Small intestine (tissue), 7 donors: ENCODE results near the gene RGS12. TPM values are rescaled to one million over a fixed set of nuclear protein-coding genes. Genes with fewer than 3 reads are reported as not detected.
A peak's percentile ranks its signal among the peaks of the same experiment; 100 is the strongest.

ENCODE experiments used
- DNase-seq, 2 donors: peaks; one replicate each; pipeline versions ENCODE4 v3.0.0 to v3.0.0-alpha.2; 2013
- FAIRE-seq: peaks from 2 replicates; lab custom pipeline; 2012; peaks lifted over from hg19 to GRCh38; lab: Jason Lieb, UNC
- H3K27ac ChIP-seq, 3 donors: one replicate each; pipeline ENCODE4 v1.5.1; 2013; ENCODE audit warnings: low read length in 2 of 3, mild to moderate bottlenecking in 2 of 3, control low read depth in 1 of 3, inconsistent platforms in 1 of 3, low read depth in 1 of 3, moderate library complexity in 1 of 3
- H3K27me3 ChIP-seq, 3 donors: one replicate each; pipeline ENCODE4 v1.6.1; 2013; ENCODE audit warnings: low read length in 3 of 3, inconsistent platforms in 1 of 3; ENCODE audit not compliant: control insufficient read depth in 3 of 3, insufficient read depth in 3 of 3
- H3K36me3 ChIP-seq, 3 donors: one replicate each; pipeline ENCODE4 v1.6.1; 2013; ENCODE audit warnings: low read length in 3 of 3, inconsistent platforms in 1 of 3, low read depth in 1 of 3, mild to moderate bottlenecking in 1 of 3, moderate library complexity in 1 of 3; ENCODE audit not compliant: control insufficient read depth in 3 of 3, insufficient read depth in 2 of 3
- H3K4me1 ChIP-seq, 3 donors: one replicate each; pipeline ENCODE4 v1.6.1; 2013; ENCODE audit warnings: low read length in 2 of 3, inconsistent platforms in 1 of 3, low read depth in 1 of 3, mild to moderate bottlenecking in 1 of 3, moderate library complexity in 1 of 3; ENCODE audit not compliant: control insufficient read depth in 3 of 3, insufficient read depth in 2 of 3
- H3K4me3 ChIP-seq, 3 donors: one replicate each; pipeline ENCODE4 v1.5.1; 2013; ENCODE audit warnings: low read length in 3 of 3, control low read depth in 1 of 3, inconsistent platforms in 1 of 3, low read depth in 1 of 3, mild to moderate bottlenecking in 1 of 3, moderate library complexity in 1 of 3
- H3K9me3 ChIP-seq, 2 donors: one replicate each; pipeline ENCODE4 v1.6.1; 2013; ENCODE audit warnings: low read depth in 1 of 2, low read length in 1 of 2; ENCODE audit not compliant: control insufficient read depth in 2 of 2, insufficient read depth in 1 of 2
- WGBS, 3 donors: extraction: QIAGEN DNeasy Blood & Tissue Kit; methylation state at CpG; one replicate each; pipeline ENCODE4 v1.1.7; 2013; 5-methylcytosine and 5-hydroxymethylcytosine counted together
- polyA plus RNA-seq, 4 donors: library from polyadenylated mRNA; stranded (reverse) in 3 of 4; unstranded in 1 of 4; fragments of 200-250 nt in 3 of 4; fragments of 120-200 nt in 1 of 4; gene quantifications; one replicate each; pipeline versions ENCODE4 v1.2.1 to v1.2.3, GENCODE V29; 2013
- donor health status: healthy with polysubstance abuse.
- donor health status: control.
- donor health status: control.
- donor health status: Bipolar disorder and iron deficiency.
- donor health status: healthy.

RGS12 gene
- polyA plus RNA-seq, 4 donors: 6.5 to 28.9 (median 12.6) TPM

DNA sequence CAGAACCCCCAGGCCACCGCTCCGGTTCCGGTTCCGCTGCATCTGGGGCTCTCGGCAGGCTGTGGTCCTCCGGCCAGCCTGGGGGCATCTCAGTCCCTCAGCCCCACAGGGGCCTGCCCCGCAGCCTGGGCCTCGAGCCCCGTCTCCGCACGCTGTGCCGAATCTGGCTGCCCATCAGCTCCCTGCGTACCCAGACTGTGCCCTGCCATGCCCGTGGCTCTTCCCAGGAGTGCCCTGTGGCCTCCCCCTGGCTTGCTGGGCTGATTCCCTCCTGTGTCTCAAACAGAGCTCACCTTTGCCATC lies 44.7 kb upstream of the RGS12 start:
- Histone ChIP-seq H3K36me3 (peaks cover 0 to 20% (median under 1%) of the 10 kb centered on the region in 3 donors), H3K27me3 (no peaks in the 10 kb centered on the region), H3K27ac (no peak overlapping the region), H3K9me3 (no peaks in the 10 kb centered on the region), H3K4me3 (no peak overlapping the region), H3K4me1 (peaks cover 0 to 7% (median 0%) of the 10 kb centered on the region in 3 donors)
- WGBS, 3 donors: 95 to 97% (median 96%) methylated on average over 14 of the region's 14 CpGs
- FAIRE-seq (no peak), DNase-seq (no peak)

DNA sequence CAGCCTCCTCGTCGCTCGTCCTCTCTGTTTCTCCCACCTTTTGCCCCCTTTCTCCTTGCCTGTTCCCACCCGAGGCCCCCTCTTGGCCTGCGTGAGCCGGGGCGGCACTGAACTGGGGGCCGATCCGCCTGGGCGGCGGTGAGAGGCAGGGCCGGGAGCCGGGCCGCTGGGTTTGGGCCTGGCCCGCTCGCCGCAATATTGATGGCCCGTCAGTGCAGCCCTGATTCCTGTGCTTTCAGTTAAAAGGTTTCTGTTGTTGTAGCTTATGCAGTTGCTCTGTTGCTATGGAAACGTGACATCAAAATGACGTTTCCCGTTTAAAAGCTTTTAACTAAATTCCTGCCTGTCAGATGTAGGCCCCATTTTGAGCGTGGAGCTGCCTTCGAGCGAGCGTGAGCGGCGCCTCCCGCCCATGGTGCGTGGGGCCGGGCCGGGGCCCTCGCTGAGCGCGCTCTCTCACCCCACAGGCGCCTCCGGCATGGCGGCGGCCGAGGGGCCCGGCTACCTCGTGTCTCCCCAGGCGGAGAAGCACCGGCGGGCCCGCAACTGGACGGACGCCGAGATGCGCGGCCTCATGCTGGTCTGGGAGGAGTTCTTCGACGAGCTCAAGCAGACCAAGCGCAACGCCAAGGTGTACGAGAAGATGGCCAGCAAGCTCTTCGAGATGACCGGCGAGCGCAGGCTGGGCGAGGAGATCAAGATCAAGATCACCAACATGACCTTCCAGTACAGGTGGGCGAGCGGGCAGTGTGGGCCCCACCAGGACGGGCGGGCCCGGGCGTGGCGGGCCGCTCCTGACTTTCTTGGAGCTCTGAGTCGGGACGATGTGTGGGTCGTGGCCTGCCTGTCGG lies 43.8 kb upstream of the RGS12 start, which contains the start of gene MSANTD1:
MSANTD1 (plus strand) TSS at position 349 of the 851 bp plus-strand sequence; CDS start at position 413, 64 bp downstream.
- Histone ChIP-seq H3K27me3 (no peaks in the 10 kb centered on the region), H3K36me3 (peaks cover 0 to 20% (median 2%) of the 10 kb centered on the region in 3 donors), H3K4me1 (peaks cover 0 to 7% (median 0%) of the 10 kb centered on the region in 3 donors), H3K27ac (no peak within 1 kb of the TSS), H3K4me3 (no peak within 1 kb of the TSS), H3K9me3 (no peaks in the 10 kb centered on the region)
- DNase-seq (peak in 1 of 2 donors; percentile 30), FAIRE-seq (no peak)
- WGBS, 3 donors: 85 to 93% (median 91%) methylated on average over 66 to 72 of the region's 72 CpGs

DNA sequence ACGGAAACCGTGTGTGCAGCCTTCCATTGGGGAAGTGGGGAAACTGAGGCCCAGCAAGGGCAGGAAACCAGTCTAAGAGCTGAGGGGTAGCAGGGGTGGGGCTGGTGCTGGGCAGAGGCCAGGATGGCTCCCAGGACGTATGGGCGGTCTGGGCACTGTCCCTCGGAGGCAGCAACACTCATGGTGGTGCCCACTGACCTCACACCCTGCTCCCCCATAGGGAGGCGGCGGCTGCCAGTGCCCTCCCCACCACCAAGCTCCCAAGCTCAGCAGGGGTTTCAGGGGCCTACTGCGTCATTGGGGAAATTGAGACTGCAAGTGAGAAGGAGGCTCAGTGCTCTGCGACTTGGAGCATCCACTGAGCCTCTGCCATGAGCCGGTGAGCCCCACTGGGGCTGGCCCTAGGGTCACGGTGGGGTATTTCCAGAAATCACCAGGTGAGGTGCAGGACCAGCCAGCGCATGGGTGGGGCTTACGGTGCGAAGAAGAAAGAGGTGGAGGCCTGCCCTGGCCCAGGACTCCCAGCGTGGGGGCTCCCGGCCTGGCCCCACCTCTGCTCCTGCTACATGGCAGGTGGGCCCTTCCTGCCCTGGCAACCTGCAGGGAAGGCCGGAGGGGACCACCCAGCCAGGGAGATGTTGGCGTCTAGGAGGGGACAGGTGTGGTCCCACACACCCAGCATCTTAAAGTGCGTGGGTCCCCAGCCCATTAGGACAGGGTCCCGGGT lies 42.9 kb upstream of the RGS12 start:
- Histone ChIP-seq H3K27ac (no peak overlapping the region), H3K4me3 (no peak overlapping the region), H3K27me3 (no peaks in the 10 kb centered on the region), H3K9me3 (no peaks in the 10 kb centered on the region), H3K36me3 (peaks cover 0 to 21% (median 2%) of the 10 kb centered on the region in 3 donors), H3K4me1 (peaks cover 0 to 7% (median 0%) of the 10 kb centered on the region in 3 donors)
- WGBS, 3 donors: 86 to 93% (median 86%) methylated on average over 16 to 20 of the region's 20 CpGs
- no peak for FAIRE-seq
- DNase-seq: no peak

DNA sequence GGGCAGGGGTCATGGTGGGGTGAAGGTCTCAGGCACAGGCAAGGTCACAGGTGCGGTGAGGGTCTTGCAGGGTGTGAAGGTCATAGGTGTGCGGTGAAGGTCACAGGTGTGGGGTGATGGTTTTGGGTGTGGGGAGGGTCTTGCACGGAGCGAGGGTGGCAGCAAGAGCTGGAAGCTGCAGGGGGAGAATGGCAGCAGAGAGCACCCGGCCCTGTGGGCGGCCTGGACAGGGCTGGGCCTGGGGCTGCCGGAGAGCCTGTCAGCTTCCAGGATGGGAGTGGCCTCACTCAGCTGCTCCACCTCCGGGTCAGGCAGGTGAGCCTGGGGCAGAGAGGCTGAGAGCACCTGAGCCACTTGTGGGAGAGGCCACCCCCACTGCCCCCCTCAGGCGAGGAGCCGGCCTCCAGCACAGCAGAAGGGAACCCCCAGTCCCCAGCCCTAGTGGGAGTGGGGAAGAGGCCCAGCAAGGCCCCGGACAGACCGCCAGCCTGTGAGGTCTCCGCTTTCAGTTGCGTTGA lies 42.3 kb upstream of the RGS12 start:
- Histone ChIP-seq H3K27me3 (no peaks in the 10 kb centered on the region), H3K4me1 (peaks cover 0 to 7% (median 0%) of the 10 kb centered on the region in 3 donors), H3K9me3 (no peaks in the 10 kb centered on the region), H3K4me3 (no peak overlapping the region), H3K36me3 (peaks cover 0 to 19% (median 2%) of the 10 kb centered on the region in 3 donors), H3K27ac (no peak overlapping the region)
- DNase-seq (peak in 1 of 2 donors; percentile 49), FAIRE-seq (no peak)
- 78 to 89% (median 79%) methylated on average over 13 to 14 of the region's 14 CpGs for WGBS, 3 donors

DNA sequence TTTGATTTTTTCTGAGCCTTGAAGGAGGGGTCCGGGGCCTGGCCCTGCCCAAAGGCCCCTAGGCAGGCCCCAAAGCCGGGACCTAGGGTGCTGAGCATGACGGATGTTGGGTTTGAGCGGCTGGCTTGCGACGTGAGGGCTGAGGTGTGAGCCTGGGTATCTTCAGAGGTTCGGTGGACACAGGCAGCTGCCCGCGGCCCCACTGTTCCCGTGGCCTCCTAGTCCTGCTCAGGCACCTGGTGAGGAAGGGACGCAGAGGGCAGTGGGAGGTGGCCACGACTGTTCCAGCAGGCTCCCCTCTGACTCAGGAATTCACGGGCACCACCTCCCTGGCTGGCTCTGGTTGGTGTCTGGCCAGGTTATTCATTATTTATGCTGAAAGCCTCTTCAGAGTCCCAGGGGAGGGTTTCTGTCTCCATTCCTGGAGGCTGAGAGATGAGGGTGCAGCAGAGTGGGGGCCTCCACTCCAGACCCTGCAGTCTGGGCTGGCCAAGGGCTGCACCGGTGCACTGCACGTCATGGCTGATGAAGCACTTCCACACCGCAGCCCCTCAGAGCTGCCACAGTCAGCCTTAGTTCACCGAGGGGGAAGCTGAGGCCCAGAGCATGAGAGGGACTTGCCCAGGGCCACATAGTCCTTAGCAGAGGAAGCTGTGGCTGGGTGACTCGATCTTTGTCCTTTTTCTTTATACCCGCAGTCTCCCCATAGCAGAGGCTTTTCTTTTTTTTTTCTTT lies 41.7 kb upstream of the RGS12 start:
- FAIRE-seq (no peak), DNase-seq (no peak)
- H3K4me3 ChIP-seq: no peak overlapping the region
- peaks cover 0 to 21% (median 2%) of the 10 kb centered on the region in 3 donors for H3K36me3 ChIP-seq
- no peaks in the 10 kb centered on the region for H3K27me3 ChIP-seq
- H3K27ac ChIP-seq: no peak overlapping the region
- H3K9me3 ChIP-seq: no peaks in the 10 kb centered on the region
- H3K4me1 ChIP-seq: peaks cover 0 to 7% (median 0%) of the 10 kb centered on the region in 3 donors
- WGBS, 3 donors: 86 to 92% (median 89%) methylated on average over 19 of the region's 19 CpGs

DNA sequence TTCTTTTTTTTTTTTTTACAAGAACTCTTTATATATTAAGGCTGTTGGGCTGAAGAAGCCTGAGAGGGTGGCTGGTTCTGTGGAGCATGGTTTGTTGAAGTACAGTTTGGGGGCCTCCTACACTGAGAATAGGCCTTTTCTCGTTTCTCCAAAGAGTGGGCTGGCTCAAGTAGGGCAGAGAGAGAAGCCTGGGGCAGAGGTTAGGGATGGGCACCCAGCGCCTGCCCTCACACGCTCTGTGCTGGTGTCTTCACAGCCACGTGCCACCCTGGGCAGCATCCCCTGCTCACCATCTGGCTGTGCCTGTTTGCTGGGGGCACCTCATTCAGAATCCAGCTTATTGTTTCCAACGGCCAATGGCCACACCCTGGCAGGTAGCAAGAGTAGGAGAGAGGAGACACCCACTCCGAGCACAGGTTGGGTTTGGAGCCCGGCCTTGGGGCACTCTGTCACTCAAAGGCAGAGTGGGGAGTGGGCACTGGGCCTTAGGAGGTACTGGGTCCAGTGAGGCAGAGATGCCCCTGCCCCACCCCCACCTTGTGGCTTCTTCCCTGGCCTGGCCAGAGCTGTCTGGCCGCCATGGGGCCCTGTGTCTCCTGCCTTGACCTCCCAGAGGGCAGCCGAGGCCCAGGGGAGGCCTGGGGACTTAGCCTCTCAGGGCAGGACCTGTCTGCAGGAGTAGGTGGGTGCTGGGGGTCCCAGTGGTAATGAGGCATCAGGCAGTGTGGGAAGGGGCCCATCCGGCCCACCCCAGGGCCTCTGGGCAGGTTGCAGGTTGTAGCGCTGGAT lies 40.9 kb upstream of the RGS12 start:
- H3K27me3 ChIP-seq: no peaks in the 10 kb centered on the region
- DNase-seq: no peak
- no peak for FAIRE-seq
- H3K9me3 ChIP-seq: no peaks in the 10 kb centered on the region
- H3K4me3 ChIP-seq: no peak overlapping the region
- H3K4me1 ChIP-seq: peaks cover 0 to 7% (median 0%) of the 10 kb centered on the region in 3 donors
- H3K27ac ChIP-seq: no peak overlapping the region
- WGBS, 3 donors: 90 to 92% (median 92%) methylated on average over 10 to 11 of the region's 11 CpGs
- peaks cover 0 to 28% (median 2%) of the 10 kb centered on the region in 3 donors for H3K36me3 ChIP-seq

DNA sequence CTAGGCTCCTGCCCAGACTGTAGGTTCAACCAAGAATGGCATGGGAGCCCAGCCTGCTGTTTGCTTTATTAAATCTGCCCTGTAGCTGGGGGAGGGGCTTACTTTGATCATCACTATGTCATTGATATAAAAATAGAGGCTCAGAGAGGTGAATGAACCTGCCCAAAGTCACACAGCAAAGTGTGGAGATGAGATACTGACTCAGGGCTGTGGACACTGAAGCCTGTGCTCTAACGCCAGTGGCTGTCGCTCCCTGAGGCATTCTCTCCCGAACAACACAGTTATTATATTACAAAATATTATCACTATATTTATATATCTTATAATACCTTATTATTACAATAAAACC lies 40.4 kb upstream of the RGS12 start:
- Histone ChIP-seq H3K27ac (no peak overlapping the region), H3K27me3 (no peaks in the 10 kb centered on the region), H3K9me3 (no peaks in the 10 kb centered on the region), H3K36me3 (peaks cover 0 to 30% (median 2%) of the 10 kb centered on the region in 3 donors), H3K4me3 (no peak overlapping the region), H3K4me1 (peaks cover 0 to 7% (median 0%) of the 10 kb centered on the region in 3 donors)
- FAIRE-seq (no peak), DNase-seq (no peak)
- WGBS, 3 donors: 91 to 96% (median 95%) methylated on average over 3 of the region's 3 CpGs
